Effector memory CD4-positive, alpha-beta T cell (primary cell): ENCODE data around the gene KIAA0753.
"Not testable (repeated sequence)": the region's sequence is repeated elsewhere in the genome, so short reads cannot be mapped to it uniquely, and the experiment has no call there.

Experiments used
- DNase-seq, 3 donors: peaks; one replicate each; pipeline ENCODE4 v3.0.0-alpha.2; 2020
- H3K27ac ChIP-seq: 2 replicates; pipeline ENCODE4 v1.7.0; 2013; ENCODE audit warnings: mild to moderate bottlenecking, low read length, moderate library complexity; ENCODE audit not compliant: insufficient read depth, poor library complexity, severe bottlenecking
- H3K27me3 ChIP-seq: replicated peaks from 2 replicates; pipeline ENCODE4 v1.7.0; 2013; ENCODE audit warnings: mild to moderate bottlenecking, low read length; ENCODE audit not compliant: insufficient read depth, control insufficient read depth, poor library complexity, severe bottlenecking
- H3K36me3 ChIP-seq: 2 replicates; pipeline ENCODE4 v1.7.0; 2013; ENCODE audit warnings: mild to moderate bottlenecking, low read length, moderate library complexity; ENCODE audit not compliant: control insufficient read depth, insufficient read depth
- H3K4me1 ChIP-seq: 2 replicates; pipeline ENCODE4 v1.7.0; 2013; ENCODE audit warnings: low read length, mild to moderate bottlenecking; ENCODE audit not compliant: control insufficient read depth, insufficient read depth, poor library complexity, severe bottlenecking
- H3K4me3 ChIP-seq: 2 replicates; pipeline ENCODE4 v1.7.0; 2013; ENCODE audit warnings: low read length, low read depth, mild to moderate bottlenecking; ENCODE audit not compliant: insufficient read depth, poor library complexity, severe bottlenecking
- H3K9me3 ChIP-seq: 2 replicates; pipeline ENCODE4 v1.7.0; 2013; ENCODE audit warnings: mild to moderate bottlenecking, low read length, moderate library complexity; ENCODE audit not compliant: control insufficient read depth

The KIAA0753 gene

GRCh38 chr17:6603744-6604325 lies 36.7 kb downstream of the KIAA0753 start:
- H3K9me3 ChIP-seq, result no peaks in the 10 kb centered on the region
- H3K27me3 ChIP-seq, result no peaks in the 10 kb centered on the region
- no peak overlapping the region for H3K27ac ChIP-seq
- no peak for DNase-seq
- H3K4me3 ChIP-seq, result no peak overlapping the region
- H3K36me3 ChIP-seq, result peaks cover 20% of the 10 kb centered on the region
- no peaks in the 10 kb centered on the region for H3K4me1 ChIP-seq

GRCh38 chr17:6602141-6602540 lies 38.4 kb downstream of the KIAA0753 start:
- no peak for DNase-seq
- H3K36me3 ChIP-seq, result peaks cover 12% of the 10 kb centered on the region
- no peak overlapping the region for H3K4me3 ChIP-seq
- H3K4me1 ChIP-seq, result no peaks in the 10 kb centered on the region
- H3K27me3 ChIP-seq, result no peaks in the 10 kb centered on the region
- H3K9me3 ChIP-seq, result no peaks in the 10 kb centered on the region
- no peak overlapping the region for H3K27ac ChIP-seq

DNA sequence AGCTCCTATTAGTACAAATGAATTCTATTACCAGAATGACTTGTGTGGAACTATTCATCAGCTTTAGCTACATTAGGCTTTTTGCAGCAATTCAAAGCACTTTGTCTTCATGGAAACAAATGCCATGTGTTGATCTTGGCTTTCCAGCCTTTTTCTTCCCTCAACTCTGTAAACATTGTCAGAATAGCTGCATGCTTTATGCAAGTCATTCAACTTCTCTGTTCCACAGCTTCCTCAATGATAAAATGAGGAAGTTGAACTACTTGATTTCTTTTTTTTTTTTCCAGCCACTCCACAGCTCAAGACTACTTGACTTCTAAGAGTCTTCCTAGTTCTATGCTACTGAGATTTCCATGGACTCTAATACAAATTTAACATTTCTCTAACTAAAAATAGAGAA lies 41.1 kb downstream of the KIAA0753 start:
- peaks cover 31% of the 10 kb centered on the region for H3K36me3 ChIP-seq
- no peak overlapping the region for H3K4me3 ChIP-seq
- no peaks in the 10 kb centered on the region for H3K27me3 ChIP-seq
- no peak overlapping the region for H3K27ac ChIP-seq
- no peak for DNase-seq
- H3K9me3 ChIP-seq, result no peaks in the 10 kb centered on the region
- H3K4me1 ChIP-seq, result no peaks in the 10 kb centered on the region

DNA sequence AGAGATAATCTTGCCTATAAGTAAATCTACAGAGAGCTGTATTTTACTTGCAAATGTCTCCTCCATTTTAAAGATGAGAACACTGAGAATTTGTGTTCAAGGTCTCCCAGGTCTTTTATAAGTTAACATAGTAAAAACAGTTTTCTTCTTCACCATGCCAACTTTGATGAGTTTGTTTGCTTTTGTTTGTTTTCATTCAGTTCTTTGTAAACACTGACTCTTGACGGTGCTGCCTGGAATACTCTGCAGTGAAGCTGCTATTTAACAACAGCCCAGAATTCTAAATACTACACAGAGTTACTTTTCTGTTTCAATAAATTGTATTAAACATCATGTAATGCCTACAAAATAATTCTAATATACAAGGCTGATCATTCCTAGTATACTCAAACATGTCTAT lies 42.8 kb downstream of the KIAA0753 start:
- H3K4me1 ChIP-seq, result no peaks in the 10 kb centered on the region
- H3K27ac ChIP-seq, result no peak overlapping the region
- DNase-seq, result no peak
- no peaks in the 10 kb centered on the region for H3K9me3 ChIP-seq
- H3K36me3 ChIP-seq, result peaks cover 42% of the 10 kb centered on the region
- H3K4me3 ChIP-seq, result no peak overlapping the region
- H3K27me3 ChIP-seq, result no peaks in the 10 kb centered on the region

GRCh38 chr17:6596941-6597340 lies 43.6 kb downstream of the KIAA0753 start:
- DNase-seq, result no peak
- H3K27me3 ChIP-seq, result no peaks in the 10 kb centered on the region
- H3K36me3 ChIP-seq, result peaks cover 48% of the 10 kb centered on the region

DNA sequence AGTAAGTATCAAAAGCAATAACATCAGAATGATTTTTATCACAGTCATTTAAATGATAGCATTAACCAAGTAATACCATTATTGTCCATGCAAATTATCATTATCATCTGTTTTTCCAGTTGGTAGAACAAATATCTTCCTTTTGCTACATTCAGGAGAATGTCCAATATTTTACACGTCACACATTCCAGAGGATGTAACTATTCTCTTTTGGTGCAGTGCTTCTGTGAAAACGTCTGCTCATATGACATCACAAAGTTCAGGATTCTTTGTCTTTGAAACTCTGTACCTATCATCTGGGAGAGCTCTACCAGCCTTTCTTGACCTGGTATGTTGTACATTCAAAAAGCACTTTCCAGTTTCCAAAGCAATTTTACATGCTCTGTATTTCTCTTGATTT lies 44.0 kb downstream of the KIAA0753 start:
- Histone ChIP-seq H3K36me3 (peaks cover 52% of the 10 kb centered on the region), H3K4me3 (no peak overlapping the region), H3K9me3 (no peaks in the 10 kb centered on the region), H3K27me3 (no peaks in the 10 kb centered on the region), H3K4me1 (no peaks in the 10 kb centered on the region), H3K27ac (no peak overlapping the region)
- DNase-seq, result no peak

More at GRCh38 chr17:6596941-6597340, 43.6 kb downstream of the KIAA0753 start:
- Histone ChIP-seq H3K4me1 (no peaks in the 10 kb centered on the region), H3K4me3 (no peak overlapping the region), H3K27ac (no peak overlapping the region), H3K9me3 (no peaks in the 10 kb centered on the region)

DNA sequence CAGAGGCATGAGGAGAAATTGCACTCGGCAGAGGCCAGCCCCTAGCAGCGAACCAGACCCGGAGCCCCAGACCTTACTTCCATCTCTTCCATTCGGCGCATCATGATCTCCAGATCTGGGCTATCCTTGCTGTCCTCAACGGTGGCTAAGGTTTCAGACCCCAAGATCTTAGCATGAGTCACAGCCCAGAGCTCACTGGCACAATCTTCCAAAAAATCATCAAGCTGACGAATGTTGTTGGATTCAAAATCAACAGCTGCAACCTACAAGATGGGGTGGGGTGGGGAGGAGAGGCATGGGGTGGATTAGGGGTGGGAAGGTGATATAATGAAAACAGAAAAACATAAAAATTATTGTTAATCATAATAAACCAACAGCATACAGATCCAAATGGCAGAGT lies 44.4 kb downstream of the KIAA0753 start:
- peaks cover 56% of the 10 kb centered on the region for H3K36me3 ChIP-seq
- no peak overlapping the region for H3K4me3 ChIP-seq
- H3K27ac ChIP-seq, result no peak overlapping the region
- no peaks in the 10 kb centered on the region for H3K4me1 ChIP-seq
- H3K27me3 ChIP-seq, result no peaks in the 10 kb centered on the region
- DNase-seq, result no peak
- H3K9me3 ChIP-seq, result no peaks in the 10 kb centered on the region

DNA sequence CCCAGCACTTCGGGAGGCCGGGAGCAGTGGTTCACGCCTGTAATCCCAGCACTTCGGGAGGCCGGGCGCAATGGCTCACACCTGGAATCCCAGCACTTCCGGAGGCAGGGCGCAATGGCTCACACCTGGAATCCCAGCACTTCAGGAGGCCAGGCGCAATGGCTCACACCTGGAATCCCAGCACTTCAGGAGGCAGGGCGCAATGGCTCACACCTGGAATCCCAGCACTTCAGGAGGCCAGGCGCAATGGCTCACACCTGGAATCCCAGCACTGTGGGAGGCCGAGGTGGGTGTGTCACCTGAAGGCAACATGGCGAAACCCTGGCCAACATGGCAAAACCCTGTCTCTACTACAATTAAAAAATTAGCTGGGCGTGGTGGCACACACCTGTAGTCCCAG lies 47.1 kb downstream of the KIAA0753 start:
- H3K36me3 ChIP-seq, result peaks cover 73% of the 10 kb centered on the region
- not testable (repeated sequence) for H3K27me3 ChIP-seq, H3K27ac ChIP-seq, H3K4me1 ChIP-seq, H3K4me3 ChIP-seq, DNase-seq, H3K9me3 ChIP-seq

DNA sequence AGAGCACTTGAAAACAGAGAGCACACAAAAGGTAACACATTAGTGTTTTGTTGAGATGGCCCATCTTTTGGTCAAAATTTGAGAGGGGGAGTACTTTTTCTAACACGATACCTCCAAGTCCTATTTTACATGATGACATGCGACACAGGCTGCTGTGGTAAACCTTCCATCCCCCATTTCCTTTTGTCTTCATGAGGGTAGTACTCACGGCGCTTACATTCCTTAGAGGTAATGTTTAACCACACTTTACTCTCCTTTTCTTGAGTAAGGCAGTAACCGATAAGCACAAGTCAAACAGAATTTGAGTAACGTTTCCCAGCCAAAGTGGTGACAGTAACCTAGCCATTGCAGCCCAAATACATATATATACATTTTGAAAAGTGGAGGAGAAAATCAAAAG lies 48.3 kb downstream of the KIAA0753 start:
- Histone ChIP-seq H3K4me1 (no peaks in the 10 kb centered on the region), H3K9me3 (no peaks in the 10 kb centered on the region), H3K36me3 (peaks cover 75% of the 10 kb centered on the region), H3K27ac (no peak overlapping the region), H3K27me3 (no peaks in the 10 kb centered on the region), H3K4me3 (no peak overlapping the region)
- no peak for DNase-seq

DNA sequence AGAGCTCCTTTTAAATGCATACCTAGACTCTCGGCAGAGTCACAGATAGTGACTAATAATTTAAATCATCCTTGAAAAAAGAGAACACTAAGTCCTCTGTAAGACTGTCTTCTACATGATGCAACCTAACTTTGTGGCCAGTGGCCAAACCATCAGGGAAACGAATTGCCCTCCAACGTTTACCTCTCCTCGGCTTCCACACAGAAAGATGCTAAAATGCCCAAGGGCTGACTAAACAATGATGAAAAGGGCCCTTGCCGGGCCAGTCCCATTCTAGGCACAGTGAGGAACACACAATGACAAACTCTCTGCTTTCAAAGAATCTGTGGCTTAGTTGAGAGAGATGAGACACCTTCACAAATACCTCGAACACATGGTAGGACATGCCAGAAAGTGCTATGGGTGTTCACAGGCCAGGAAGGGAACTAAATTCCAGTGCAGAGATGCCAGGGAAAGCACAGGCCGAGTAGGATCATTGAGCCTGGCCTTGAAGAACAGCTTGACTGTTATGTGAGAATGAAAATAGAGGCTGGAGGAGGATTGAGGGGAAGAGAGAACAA lies 48.8 kb downstream of the KIAA0753 start:
- no peaks in the 10 kb centered on the region for H3K27me3 ChIP-seq
- no peaks in the 10 kb centered on the region for H3K4me1 ChIP-seq
- peaks cover 75% of the 10 kb centered on the region for H3K36me3 ChIP-seq
- no peak overlapping the region for H3K27ac ChIP-seq
- DNase-seq, result no peak
- H3K9me3 ChIP-seq, result no peaks in the 10 kb centered on the region
- no peak overlapping the region for H3K4me3 ChIP-seq
